Mucosa of rectum (tissue), 2 donors: ENCODE data around the gene HPCAL1.

Source experiments
- H3K27ac ChIP-seq, 2 donors: one replicate each; pipeline ENCODE4 v1.7.0; 2013; ENCODE audit warnings: inconsistent platforms in 2 of 2, low read depth in 2 of 2, low read length in 2 of 2
- H3K27me3 ChIP-seq, 2 donors: one replicate each; pipeline ENCODE4 v1.7.0; 2013; ENCODE audit warnings: low read length in 2 of 2; ENCODE audit not compliant: control insufficient read depth in 2 of 2, insufficient read depth in 2 of 2
- H3K36me3 ChIP-seq, 2 donors: one replicate each; pipeline ENCODE4 v1.7.0; 2013; ENCODE audit warnings: low read length in 2 of 2; ENCODE audit not compliant: control insufficient read depth in 2 of 2, insufficient read depth in 2 of 2
- H3K4me1 ChIP-seq, 2 donors: one replicate each; pipeline ENCODE4 v1.7.0; 2013; ENCODE audit warnings: low read length in 2 of 2, mild to moderate bottlenecking in 1 of 2; ENCODE audit not compliant: control insufficient read depth in 2 of 2, insufficient read depth in 2 of 2
- H3K4me3 ChIP-seq, 2 donors: one replicate each; pipeline ENCODE4 v1.7.0; 2013; ENCODE audit warnings: low read length in 2 of 2
- H3K9ac ChIP-seq, 2 donors: one replicate each; pipeline ENCODE4 v1.7.0; 2013; ENCODE audit warnings: low read length in 2 of 2, low read depth in 1 of 2, mild to moderate bottlenecking in 1 of 2
- H3K9me3 ChIP-seq, 2 donors: one replicate each; pipeline ENCODE4 v1.7.0; 2013; ENCODE audit warnings: low read length in 2 of 2; ENCODE audit not compliant: control insufficient read depth in 2 of 2
- donor health status: healthy.
- donor health status: Normal muscosa, but diverticular disease.

The HPCAL1 gene

GRCh38 chr2:10343658-10344057, 41.0 kb downstream of the HPCAL1 start:
- H3K9ac ChIP-seq, result no peak overlapping the region
- H3K4me1 ChIP-seq, result peaks cover 5 to 8% of the 10 kb centered on the region in 2 donors
- H3K27me3 ChIP-seq, result no peaks in the 10 kb centered on the region

GRCh38 chr2:10344105-10345066, 41.7 kb downstream of the HPCAL1 start:
- Histone ChIP-seq H3K9me3 (no peaks in the 10 kb centered on the region), H3K4me3 (no peak overlapping the region), H3K27me3 (no peaks in the 10 kb centered on the region), H3K36me3 (no peaks in the 10 kb centered on the region), H3K9ac (no peak overlapping the region), H3K27ac (no peak overlapping the region), H3K4me1 (peaks cover 5 to 8% of the 10 kb centered on the region in 2 donors)

More at GRCh38 chr2:10343658-10344057, 41.0 kb downstream of the HPCAL1 start:
- Histone ChIP-seq H3K36me3 (no peaks in the 10 kb centered on the region), H3K4me3 (no peak overlapping the region), H3K9me3 (no peaks in the 10 kb centered on the region), H3K27ac (no peak overlapping the region)

GRCh38 chr2:10345126-10345525, 42.4 kb downstream of the HPCAL1 start:
- no peak overlapping the region for H3K4me3 ChIP-seq
- no peaks in the 10 kb centered on the region for H3K36me3 ChIP-seq
- no peak overlapping the region for H3K27ac ChIP-seq
- H3K4me1 ChIP-seq, result peaks cover 5 to 8% of the 10 kb centered on the region in 2 donors
- H3K9ac ChIP-seq, result no peak overlapping the region
- H3K9me3 ChIP-seq, result no peaks in the 10 kb centered on the region
- H3K27me3 ChIP-seq, result no peaks in the 10 kb centered on the region

- Histone ChIP-seq H3K36me3 (no peaks in the 10 kb centered on the region), H3K4me3 (no peak overlapping the region), H3K9me3 (no peaks in the 10 kb centered on the region), H3K27ac (no peak overlapping the region), H3K27me3 (no peaks in the 10 kb centered on the region), H3K9ac (no peak overlapping the region), H3K4me1 (peaks cover 5 to 8% of the 10 kb centered on the region in 2 donors)
These were observed 43.1 kb downstream of the HPCAL1 start for GRCh38 chr2:10345813-10346212.

- Histone ChIP-seq H3K27ac (no peak overlapping the region), H3K36me3 (no peaks in the 10 kb centered on the region), H3K4me3 (no peak overlapping the region), H3K9me3 (no peaks in the 10 kb centered on the region), H3K9ac (no peak overlapping the region), H3K4me1 (peaks cover 5 to 8% of the 10 kb centered on the region in 2 donors), H3K27me3 (no peaks in the 10 kb centered on the region)
These were observed 44.3 kb downstream of the HPCAL1 start for GRCh38 chr2:10346929-10347561.

GRCh38 chr2:10347562-10347948, 44.9 kb downstream of the HPCAL1 start:
- Histone ChIP-seq H3K36me3 (no peaks in the 10 kb centered on the region), H3K4me1 (peaks cover 5 to 8% of the 10 kb centered on the region in 2 donors), H3K27ac (no peak overlapping the region), H3K27me3 (no peaks in the 10 kb centered on the region), H3K9me3 (no peaks in the 10 kb centered on the region), H3K4me3 (no peak overlapping the region), H3K9ac (no peak overlapping the region)

GRCh38 chr2:10348891-10349290, 46.2 kb downstream of the HPCAL1 start:
- Histone ChIP-seq H3K27me3 (no peaks in the 10 kb centered on the region), H3K9ac (no peak overlapping the region), H3K4me1 (peaks cover 5 to 8% of the 10 kb centered on the region in 2 donors), H3K27ac (no peak overlapping the region), H3K4me3 (no peak overlapping the region), H3K9me3 (no peaks in the 10 kb centered on the region), H3K36me3 (no peaks in the 10 kb centered on the region)

GRCh38 chr2:10350761-10351160, 48.1 kb downstream of the HPCAL1 start:
- Histone ChIP-seq H3K9me3 (no peaks in the 10 kb centered on the region), H3K36me3 (peaks cover 3 to 8% of the 10 kb centered on the region in 2 donors), H3K4me1 (peaks cover 5 to 7% of the 10 kb centered on the region in 2 donors), H3K9ac (no peak overlapping the region), H3K27ac (no peak overlapping the region), H3K4me3 (no peak overlapping the region), H3K27me3 (no peaks in the 10 kb centered on the region)

GRCh38 chr2:10352361-10352760, 49.7 kb downstream of the HPCAL1 start:
- Histone ChIP-seq H3K9me3 (no peaks in the 10 kb centered on the region), H3K27me3 (no peaks in the 10 kb centered on the region), H3K36me3 (peaks cover 4 to 8% of the 10 kb centered on the region in 2 donors), H3K27ac (no peak overlapping the region), H3K4me3 (no peak overlapping the region), H3K9ac (no peak overlapping the region), H3K4me1 (peaks cover under 1 to 3% of the 10 kb centered on the region in 2 donors)

- Histone ChIP-seq H3K27ac (no peak overlapping the region), H3K9ac (no peak overlapping the region), H3K4me3 (no peak overlapping the region), H3K4me1 (no peaks in the 10 kb centered on the region), H3K36me3 (peaks cover 4 to 8% of the 10 kb centered on the region in 2 donors), H3K27me3 (no peaks in the 10 kb centered on the region), H3K9me3 (no peaks in the 10 kb centered on the region)
These were observed 50.3 kb downstream of the HPCAL1 start for GRCh38 chr2:10352972-10353371.
